Activated B cell treated with CpG ODN at 0.5 μM for 24 hours (primary cell): Measurements from ENCODE around the gene C19orf81. TPM values are rescaled to one million over a fixed set of nuclear protein-coding genes. Genes with fewer than 3 reads are reported as not detected.
"Not testable (repeated sequence)": the region's sequence is repeated elsewhere in the genome, so short reads cannot be mapped to it uniquely, and the experiment has no call there.

Experiments used
- ATAC-seq: fragments of 200-7000 bp; cut with Tn5 transposase; one replicate; pipeline ENCODE4 v1.10.0; 2021; ENCODE audit warnings: low read depth, mild to moderate bottlenecking, moderate library complexity
- CTCF ChIA-PET: fragments of 350-600 bp; sonication (Branson Sonifier 250); formaldehyde crosslinking; loops from one replicate; lab custom pipeline; 2021; ENCODE audit warnings: antibody characterized with exemption; lab: Charles Lee
- POLR2A ChIA-PET: fragments of 350-600 bp; sonication (Branson Sonifier 250); formaldehyde crosslinking; loops from one replicate; lab custom pipeline; 2021; ENCODE audit warnings: antibody characterized with exemption; lab: Charles Lee
- DNase-seq: peaks from one replicate; pipeline ENCODE4 v3.0.0; 2022
- H3K27ac Mint-ChIP-seq: one replicate; pipeline ENCODE4 v1.8.0; 2020; ENCODE audit warnings: mixed read lengths
- H3K27me3 Mint-ChIP-seq: one replicate; pipeline ENCODE4 v1.8.0; 2021; ENCODE audit warnings: mixed read lengths
- H3K36me3 Mint-ChIP-seq: one replicate; pipeline ENCODE4 v1.8.0; 2021; ENCODE audit warnings: low read depth, mixed read lengths
- H3K4me1 Mint-ChIP-seq: one replicate; pipeline ENCODE4 v1.8.0; 2021; ENCODE audit warnings: mixed read lengths
- H3K4me3 Mint-ChIP-seq: one replicate; pipeline ENCODE4 v1.8.0; 2020; ENCODE audit warnings: mild to moderate bottlenecking, mixed read lengths
- H3K9me3 Mint-ChIP-seq: one replicate; pipeline ENCODE4 v1.8.0; 2020; ENCODE audit warnings: mixed read lengths
- CTCF ChIP-seq: fragments of 200-600 bp; IDR thresholded peaks from one replicate; pipeline ENCODE4 v1.8.0; 2022; ENCODE audit warnings: antibody characterized with exemption, mild to moderate bottlenecking
- intact Hi-C: fragments of 100-400 bp; cut with micrococcal nuclease; formaldehyde crosslinking; loops from one replicate; pipeline ENCODE4 v1.15.1; 2024
- total RNA-seq: library from RNA; stranded (reverse); gene quantifications from 2 replicates; pipeline ENCODE4 v1.2.3, GENCODE V29; 2022

Gene C19orf81
- total RNA-seq, 1 donor from 2014 or later, result not detected

GRCh38 chr19:50619184-50619583, 30.1 kb upstream of the C19orf81 start:
- H3K4me3 Mint-ChIP-seq, ATAC-seq, H3K27me3 Mint-ChIP-seq, H3K9me3 Mint-ChIP-seq, H3K27ac Mint-ChIP-seq, intact Hi-C loops, H3K4me1 Mint-ChIP-seq, CTCF ChIA-PET, DNase-seq, H3K36me3 Mint-ChIP-seq: not testable (repeated sequence)
- POLR2A ChIA-PET, result interaction anchor here (0.7 kb wide), 1 partner anchor 653 kb away, joined by 6 read pairs; no protein-coding TSS in a partner anchor

DNA sequence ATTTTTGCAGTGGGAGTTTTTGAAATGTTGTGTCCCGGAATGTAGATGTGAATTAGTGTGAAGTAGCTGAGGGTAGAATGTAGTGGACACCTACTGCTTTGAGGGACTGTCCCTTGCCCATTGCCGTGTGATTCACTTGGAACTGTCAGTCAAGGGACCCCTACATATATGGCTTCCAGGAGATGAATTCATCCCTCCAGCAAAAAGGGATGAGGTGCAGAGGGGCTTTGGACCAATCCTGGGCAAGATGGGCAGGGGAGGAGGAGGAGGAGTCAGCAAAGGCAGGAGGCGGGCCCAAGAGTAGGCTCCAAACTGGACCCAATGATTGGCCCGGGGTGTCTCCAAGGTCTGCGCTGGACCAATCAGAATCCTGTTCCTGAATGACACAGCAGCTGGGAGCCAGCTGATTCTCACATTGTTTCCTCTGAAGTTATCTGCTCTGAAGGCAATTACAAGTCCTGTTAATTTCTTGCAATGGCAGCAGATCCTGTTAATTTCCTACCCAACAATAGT, 28.8 kb upstream of the C19orf81 start:
- ATAC-seq, H3K27me3 Mint-ChIP-seq, intact Hi-C loops, H3K27ac Mint-ChIP-seq, H3K4me1 Mint-ChIP-seq, H3K36me3 Mint-ChIP-seq, CTCF ChIA-PET, POLR2A ChIA-PET, H3K9me3 Mint-ChIP-seq, H3K4me3 Mint-ChIP-seq, DNase-seq: not testable (repeated sequence)

GRCh38 chr19:50624949-50625600, 24.2 kb upstream of the C19orf81 start:
- CTCF ChIA-PET, result no interaction called here
- Mint-ChIP-seq H3K9me3 (no peaks in the 10 kb centered on the region), H3K4me1 (no peaks in the 10 kb centered on the region)

GRCh38 chr19:50626011-50626410, 23.2 kb upstream of the C19orf81 start:
- ChIA-PET CTCF (no interaction called here), POLR2A (no interaction called here)
- ATAC-seq (no peak), DNase-seq (no peak)
- H3K4me1 Mint-ChIP-seq, result no peaks in the 10 kb centered on the region
- no peaks in the 10 kb centered on the region for H3K9me3 Mint-ChIP-seq
- TF ChIP-seq CTCF, result no peak
- intact Hi-C loops, result no loop called here
- no peaks in the 10 kb centered on the region for H3K27me3 Mint-ChIP-seq
- H3K4me3 Mint-ChIP-seq, result no peak overlapping the region
- H3K27ac Mint-ChIP-seq, result no peak overlapping the region
- H3K36me3 Mint-ChIP-seq, result no peaks in the 10 kb centered on the region

More at GRCh38 chr19:50624949-50625600, 24.2 kb upstream of the C19orf81 start:
- Mint-ChIP-seq H3K27me3 (no peaks in the 10 kb centered on the region), H3K4me3 (no peak overlapping the region), H3K36me3 (no peaks in the 10 kb centered on the region), H3K27ac (no peak overlapping the region)
- DNase-seq (no peak), ATAC-seq (no peak)
- POLR2A ChIA-PET, result no interaction called here
- intact Hi-C loops, result no loop called here
- TF ChIP-seq CTCF, result no peak

GRCh38 chr19:50626795-50627194, 22.4 kb upstream of the C19orf81 start:
- no peak overlapping the region for H3K4me3 Mint-ChIP-seq
- intact Hi-C loops, result no loop called here
- no peak overlapping the region for H3K27ac Mint-ChIP-seq
- no peaks in the 10 kb centered on the region for H3K27me3 Mint-ChIP-seq
- no peaks in the 10 kb centered on the region for H3K4me1 Mint-ChIP-seq
- no peak for DNase-seq
- H3K9me3 Mint-ChIP-seq, result no peaks in the 10 kb centered on the region
- H3K36me3 Mint-ChIP-seq, result no peaks in the 10 kb centered on the region
- CTCF ChIA-PET, result no interaction called here
- no peak for ATAC-seq
- no peak for TF ChIP-seq CTCF
- POLR2A ChIA-PET, result interaction anchor here (0.6 kb wide), 1 partner anchor 98 kb away, joined by 4 read pairs; no protein-coding TSS in a partner anchor

DNA sequence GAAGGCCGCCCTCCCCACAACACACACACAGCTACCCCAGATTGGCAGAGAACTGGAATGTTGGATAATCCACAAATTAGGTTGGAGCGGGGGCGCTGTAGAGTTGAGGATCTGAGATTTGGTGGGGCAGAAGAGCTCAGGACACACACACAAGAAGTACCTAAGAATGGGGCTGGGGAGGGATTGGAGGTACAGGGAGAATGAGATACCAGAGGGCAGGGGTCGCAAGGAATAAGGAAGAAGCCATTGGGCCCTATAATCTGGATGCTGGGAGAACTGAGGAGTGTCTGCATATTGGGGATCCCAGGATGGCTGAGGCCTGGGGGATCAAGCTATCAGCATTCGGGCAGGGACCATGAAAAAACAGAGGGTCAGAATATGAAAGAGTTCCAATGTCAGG, 21.1 kb upstream of the C19orf81 start:
- ATAC-seq (no peak), DNase-seq (no peak)
- Mint-ChIP-seq H3K27me3 (peaks cover 2% of the 10 kb centered on the region), H3K27ac (no peak overlapping the region), H3K9me3 (no peaks in the 10 kb centered on the region), H3K36me3 (no peaks in the 10 kb centered on the region), H3K4me3 (no peak overlapping the region), H3K4me1 (no peaks in the 10 kb centered on the region)
- intact Hi-C loops, result no loop called here
- CTCF ChIA-PET, result no interaction called here
- POLR2A ChIA-PET, result no interaction called here
- TF ChIP-seq CTCF, result no peak
